GM12873 (cell line): Measurements from ENCODE around the gene KCNK3.

Experiments
- TF ChIP-seq, protein P1 (sequence below): IDR thresholded peaks from 2 replicates; pipeline ENCODE4 v1.5.1; 2012; ENCODE audit warnings: low read depth, mild to moderate bottlenecking, moderate library complexity, low read length, control low read depth; ENCODE audit not compliant: insufficient read depth; ENCODE audit errors: missing control alignments

KCNK3 gene

GRCh38 chr2:26710743-26711456 is 18.4 kb downstream of the KCNK3 start:
- TF ChIP-seq, protein P1, sequence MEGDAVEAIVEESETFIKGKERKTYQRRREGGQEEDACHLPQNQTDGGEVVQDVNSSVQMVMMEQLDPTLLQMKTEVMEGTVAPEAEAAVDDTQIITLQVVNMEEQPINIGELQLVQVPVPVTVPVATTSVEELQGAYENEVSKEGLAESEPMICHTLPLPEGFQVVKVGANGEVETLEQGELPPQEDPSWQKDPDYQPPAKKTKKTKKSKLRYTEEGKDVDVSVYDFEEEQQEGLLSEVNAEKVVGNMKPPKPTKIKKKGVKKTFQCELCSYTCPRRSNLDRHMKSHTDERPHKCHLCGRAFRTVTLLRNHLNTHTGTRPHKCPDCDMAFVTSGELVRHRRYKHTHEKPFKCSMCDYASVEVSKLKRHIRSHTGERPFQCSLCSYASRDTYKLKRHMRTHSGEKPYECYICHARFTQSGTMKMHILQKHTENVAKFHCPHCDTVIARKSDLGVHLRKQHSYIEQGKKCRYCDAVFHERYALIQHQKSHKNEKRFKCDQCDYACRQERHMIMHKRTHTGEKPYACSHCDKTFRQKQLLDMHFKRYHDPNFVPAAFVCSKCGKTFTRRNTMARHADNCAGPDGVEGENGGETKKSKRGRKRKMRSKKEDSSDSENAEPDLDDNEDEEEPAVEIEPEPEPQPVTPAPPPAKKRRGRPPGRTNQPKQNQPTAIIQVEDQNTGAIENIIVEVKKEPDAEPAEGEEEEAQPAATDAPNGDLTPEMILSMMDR = no peak

DNA sequence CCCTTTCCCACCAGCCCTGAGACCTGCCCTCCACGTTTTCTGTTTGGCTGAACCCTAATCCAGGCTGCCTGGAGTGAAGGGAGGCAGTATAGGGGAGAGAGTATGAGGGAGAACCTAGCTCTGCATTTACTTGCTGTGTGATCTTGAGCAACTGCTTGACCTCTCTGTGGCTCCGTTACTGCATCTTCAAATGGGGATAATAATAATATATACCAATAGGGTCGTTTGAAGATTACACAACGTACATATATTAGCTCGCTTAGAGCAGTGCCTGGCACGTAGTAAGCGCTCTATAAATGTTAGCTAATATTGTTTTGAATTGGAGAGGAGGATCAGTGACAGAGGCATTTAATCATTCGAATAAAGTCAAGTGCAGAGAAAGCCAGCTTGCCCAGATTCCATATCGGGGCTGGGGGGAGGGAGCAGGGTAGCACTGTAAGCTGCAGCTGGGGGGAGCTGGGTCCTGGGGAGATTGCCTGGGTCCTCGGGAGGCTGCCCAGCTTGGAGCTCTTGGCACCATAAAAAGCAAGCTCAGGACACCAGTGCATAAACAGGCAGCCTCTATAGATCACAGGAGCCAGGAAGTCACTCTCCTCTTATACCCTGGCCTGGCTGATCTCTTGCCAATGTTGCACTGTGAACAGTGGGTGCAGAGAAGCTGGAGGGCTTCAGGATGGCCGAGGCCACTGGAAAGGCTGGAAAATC is 19.1 kb downstream of the KCNK3 start:
- TF ChIP-seq, protein P1 = no peak

DNA sequence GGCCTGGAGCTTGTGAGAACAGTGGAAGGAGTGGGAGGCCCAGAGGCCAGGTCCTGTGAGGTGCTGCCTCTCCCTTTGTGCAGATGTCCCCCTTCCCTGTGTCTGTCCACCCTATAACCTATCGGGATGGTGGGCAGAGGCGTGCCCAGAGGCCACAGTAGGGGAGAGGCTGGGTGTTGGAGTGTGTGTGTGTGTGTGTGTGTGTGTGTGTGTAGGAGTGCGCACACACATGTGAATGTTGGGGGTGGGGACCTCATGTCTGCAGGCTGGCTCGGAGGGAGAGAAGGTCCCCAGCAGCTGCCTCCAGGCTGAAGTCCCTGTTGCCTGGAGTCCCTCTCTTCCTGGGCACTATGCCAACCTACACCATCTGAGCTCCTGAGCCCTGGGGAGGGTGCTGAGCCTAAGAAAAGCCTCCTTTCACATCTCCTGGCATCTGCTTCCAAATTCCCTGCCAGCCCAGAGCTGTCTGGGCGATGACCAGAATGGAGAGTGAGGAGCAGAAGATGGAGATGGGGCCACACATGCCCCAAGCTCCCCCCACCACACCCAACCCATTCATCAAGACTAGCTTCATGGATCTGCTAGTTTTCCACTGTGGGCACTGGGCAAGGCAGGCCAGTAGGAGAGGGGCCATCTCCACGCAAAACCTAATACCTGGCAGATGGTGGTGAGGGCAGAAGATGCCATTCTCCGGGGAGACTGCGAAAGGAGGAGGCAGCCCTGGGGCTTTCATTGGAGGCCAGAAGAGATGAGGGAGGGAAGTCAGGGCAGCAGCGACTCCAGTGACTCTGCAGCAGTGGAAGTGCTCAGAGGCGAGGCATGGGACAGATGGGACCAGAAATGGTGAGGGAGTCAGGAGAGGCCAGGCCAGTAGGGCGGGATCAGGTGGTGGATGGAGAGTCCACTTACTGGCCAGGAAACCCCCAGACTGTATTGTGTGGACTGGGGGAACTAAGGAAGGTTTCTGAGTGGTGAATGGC is 20.3 kb downstream of the KCNK3 start:
- TF ChIP-seq, protein P1 = no peak

GRCh38 chr2:26715528-26716270 is 23.2 kb downstream of the KCNK3 start:
- TF ChIP-seq, protein P1 = no peak

DNA sequence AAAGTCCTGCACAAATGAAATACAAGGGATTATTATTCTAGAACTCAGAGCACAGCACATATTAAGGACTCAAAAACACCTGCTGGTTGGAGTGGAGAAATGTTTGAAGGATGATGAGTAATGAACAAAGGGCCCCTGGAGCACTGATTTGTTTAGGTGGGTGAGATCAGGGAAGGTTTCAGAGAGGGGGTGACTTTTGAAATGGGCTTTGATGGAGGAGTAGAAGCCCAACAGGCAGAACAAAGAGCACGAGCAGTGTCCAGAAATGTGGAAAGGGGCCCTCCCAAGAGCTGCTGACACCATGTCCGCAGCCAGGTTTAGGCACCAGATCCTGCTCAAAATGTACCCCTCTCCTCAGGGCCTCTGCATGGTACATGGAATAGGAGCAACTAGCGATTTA is 23.8 kb downstream of the KCNK3 start:
- TF ChIP-seq, protein P1 = no peak

- TF ChIP-seq, protein P1 = no peak
These were observed 24.2 kb downstream of the KCNK3 start for GRCh38 chr2:26716769-26717168.

- TF ChIP-seq, protein P1 = no peak
These were observed 24.8 kb downstream of the KCNK3 start for GRCh38 chr2:26717362-26717761.
